Upper lobe of left lung (tissue), 6 donors: Measurements from ENCODE around the gene SLCO6A1. TPM values are rescaled to one million over a fixed set of nuclear protein-coding genes. Genes with fewer than 3 reads are reported as not detected.

Source experiments
- ATAC-seq, 2 donors: fragments of 200-7000 bp; cut with Tn5 transposase; one replicate each; pipeline ENCODE4 v1.9.1; 2022; ENCODE audit warnings: mild to moderate bottlenecking in 2 of 2, moderate library complexity in 2 of 2; ENCODE audit not compliant: low FRiP score in 2 of 2
- DNase-seq, 2 donors: peaks; one replicate each; pipeline ENCODE4 v3.0.0-alpha.2; 2019 to 2020
- H3K27ac ChIP-seq, 4 donors: fragments of 200-600 bp; sonication (generic); one replicate each; pipeline ENCODE4 v1.5.1; 2016 to 2019
- H3K27me3 ChIP-seq, 4 donors: fragments of 200-600 bp; sonication (generic); one replicate each; pipeline ENCODE4 v1.5.1; 2017 to 2019
- H3K36me3 ChIP-seq, 4 donors: fragments of 200-600 bp; sonication (generic); one replicate each; pipeline ENCODE4 v1.5.1; 2016 to 2019
- H3K4me1 ChIP-seq, 4 donors: fragments of 200-600 bp; sonication (generic); one replicate each; pipeline ENCODE4 v1.5.1; 2018 to 2019
- H3K4me3 ChIP-seq, 4 donors: fragments of 200-600 bp; sonication (generic); one replicate each; pipeline ENCODE4 v1.5.1; 2017 to 2019; ENCODE audit warnings: mild to moderate bottlenecking in 2 of 4, moderate library complexity in 1 of 4
- H3K9me3 ChIP-seq, 4 donors: fragments of 200-600 bp; sonication (generic); one replicate each; pipeline ENCODE4 v1.5.1; 2018 to 2019
- CTCF ChIP-seq, 6 experiments: fragments of 450-650 bp in 4 of 6; fragments of 200-600 bp in 2 of 6; sonication (generic) in 2 of 6; IDR thresholded peaks; one replicate each; pipeline ENCODE4 v1.5.1; 2016 to 2019; ENCODE audit warnings: antibody characterized with exemption in 6 of 6
- EP300 ChIP-seq, 4 donors: sonication (generic); formaldehyde crosslinking; IDR thresholded peaks; one replicate each; pipeline ENCODE4 v1.5.1; 2017; ENCODE audit warnings: antibody characterized with exemption in 4 of 4, control low read depth in 2 of 4
- POLR2A ChIP-seq, 4 donors: fragments of 450-650 bp; IDR thresholded peaks; one replicate each; pipeline ENCODE4 v1.5.1; 2016 to 2017; ENCODE audit warnings: antibody characterized with exemption in 4 of 4, mild to moderate bottlenecking in 2 of 4
- POLR2AphosphoS5 ChIP-seq, 2 donors: sonication (generic); formaldehyde crosslinking; IDR thresholded peaks; one replicate each; pipeline ENCODE4 v1.5.1; 2017; ENCODE audit warnings: antibody characterized with exemption in 2 of 2
- WGBS, 2 donors: methylation state at CpG; one replicate each; pipeline ENCODE4 v1.1.5; 2017 to 2018; 5-methylcytosine and 5-hydroxymethylcytosine counted together
- total RNA-seq, 6 donors: library from RNA; depleted of rRNA in 4 of 6; stranded (reverse); fragments of >200 nt in 4 of 6; gene quantifications; one replicate each; pipeline versions ENCODE4 v1.1.0 to v1.2.1, GENCODE V29; 2016 to 2021
- donor health status: DM: no; HTN: no; CAD: no; lungs with moderate emphysema.
- donor health status: DM: no; HTN: yes; CAD: no; lungs with severe emphysema.

SLCO6A1 gene
- total RNA-seq, 6 donors from 2014 or later: not detected

- TF ChIP-seq POLR2A (IDR thresholded peaks at IDR 0.05) (no peak), POLR2AphosphoS5 (IDR thresholded peaks at IDR 0.05) (no peak), CTCF (IDR thresholded peaks at IDR 0.05) (no peak), EP300 (IDR thresholded peaks at IDR 0.05) (no peak)
- no peak for ATAC-seq
- no peaks in the 10 kb centered on the region for H3K36me3 ChIP-seq
- no peaks in the 10 kb centered on the region for H3K9me3 ChIP-seq
- H3K27me3 ChIP-seq: no peaks in the 10 kb centered on the region
- WGBS, 2 donors: 40 to 50% methylated on average over 2 of the region's 2 CpGs
- DNase-seq: no peak
- no peaks in the 10 kb centered on the region for H3K4me1 ChIP-seq
- H3K4me3 ChIP-seq: no peak overlapping the region
- no peak overlapping the region for H3K27ac ChIP-seq
These were observed 65.3 kb downstream of the SLCO6A1 start for GRCh38 chr5:102433473-102433872.

GRCh38 chr5:102421647-102422046 is 77.2 kb downstream of the SLCO6A1 start:
- H3K36me3 ChIP-seq: no peaks in the 10 kb centered on the region
- DNase-seq: no peak
- H3K4me1 ChIP-seq: no peaks in the 10 kb centered on the region
- no peak overlapping the region for H3K4me3 ChIP-seq
- H3K27me3 ChIP-seq: no peaks in the 10 kb centered on the region
- WGBS, 2 donors: 69% methylated on average over 3 of the region's 3 CpGs; no CpG with 5 or more reads in 1 of the 2 donors
- no peak for TF ChIP-seq CTCF (IDR thresholded peaks at IDR 0.05)
- TF ChIP-seq POLR2AphosphoS5 (IDR thresholded peaks at IDR 0.05): no peak
- no peak for TF ChIP-seq EP300 (IDR thresholded peaks at IDR 0.05)
- TF ChIP-seq POLR2A (IDR thresholded peaks at IDR 0.05): no peak
- no peak for ATAC-seq
- H3K27ac ChIP-seq: no peak overlapping the region
- no peaks in the 10 kb centered on the region for H3K9me3 ChIP-seq

GRCh38 chr5:102418531-102418930 is 80.3 kb downstream of the SLCO6A1 start:
- no peaks in the 10 kb centered on the region for H3K36me3 ChIP-seq
- no peak for ATAC-seq
- no peak overlapping the region for H3K4me3 ChIP-seq
- no peak overlapping the region for H3K27ac ChIP-seq
- DNase-seq: no peak
- WGBS, 2 donors: 77 to 78% methylated on average over 1 of the region's 1 CpG
- H3K9me3 ChIP-seq: no peaks in the 10 kb centered on the region
- no peaks in the 10 kb centered on the region for H3K4me1 ChIP-seq
- TF ChIP-seq POLR2AphosphoS5 (IDR thresholded peaks at IDR 0.05): no peak
- TF ChIP-seq CTCF (IDR thresholded peaks at IDR 0.05): no peak
- no peak for TF ChIP-seq EP300 (IDR thresholded peaks at IDR 0.05)
- TF ChIP-seq POLR2A (IDR thresholded peaks at IDR 0.05): no peak
- no peaks in the 10 kb centered on the region for H3K27me3 ChIP-seq

- Histone ChIP-seq H3K27me3 (no peaks in the 10 kb centered on the region), H3K36me3 (no peaks in the 10 kb centered on the region), H3K9me3 (no peaks in the 10 kb centered on the region), H3K27ac (no peak overlapping the region), H3K4me3 (no peak overlapping the region), H3K4me1 (no peaks in the 10 kb centered on the region)
- WGBS, 2 donors: 89 to 96% methylated on average over 6 of the region's 6 CpGs
- no peak for TF ChIP-seq POLR2A (IDR thresholded peaks at IDR 0.05)
- no peak for TF ChIP-seq CTCF (IDR thresholded peaks at IDR 0.05)
- TF ChIP-seq POLR2AphosphoS5 (IDR thresholded peaks at IDR 0.05): no peak
- TF ChIP-seq EP300 (IDR thresholded peaks at IDR 0.05): no peak
- no peak for DNase-seq
- no peak for ATAC-seq
These were observed 84.4 kb downstream of the SLCO6A1 start for GRCh38 chr5:102414448-102414847.

GRCh38 chr5:102388235-102388634 is 110.6 kb downstream of the SLCO6A1 start:
- no peaks in the 10 kb centered on the region for H3K36me3 ChIP-seq
- no peak for ATAC-seq
- no peaks in the 10 kb centered on the region for H3K27me3 ChIP-seq
- no peak for TF ChIP-seq POLR2A (IDR thresholded peaks at IDR 0.05)
- no peak for TF ChIP-seq CTCF (IDR thresholded peaks at IDR 0.05)
- no peak for TF ChIP-seq EP300 (IDR thresholded peaks at IDR 0.05)
- no peak for TF ChIP-seq POLR2AphosphoS5 (IDR thresholded peaks at IDR 0.05)
- DNase-seq: no peak
- 58 to 66% methylated on average over 2 of the region's 2 CpGs for WGBS, 2 donors
- H3K4me1 ChIP-seq: no peaks in the 10 kb centered on the region
- no peak overlapping the region for H3K27ac ChIP-seq
- H3K4me3 ChIP-seq: no peak overlapping the region
- peaks cover 0 to 2% (median 0%) of the 10 kb centered on the region in 4 donors for H3K9me3 ChIP-seq
